NK-92 treated with Interleukin-12 subunit alpha and Interleukin-12 subunit beta, amount 100 ng/mL, for 24 hours (cell line): ENCODE measurements around the gene NTNG1.
A peak's percentile ranks its signal among the peaks of the same experiment; 100 is the strongest.
"Not testable (repeated sequence)": the region's sequence is repeated elsewhere in the genome, so short reads cannot be mapped to it uniquely, and the experiment has no call there.

Source experiments
- DNase-seq: peaks from one replicate; lab custom pipeline; 2025; lab: John Stamatoyannopoulos, UW

NTNG1 gene

GRCh38 chr1:107196973-107197562 is 56.2 kb downstream of the NTNG1 start:
- DNase-seq = peak; percentile 11

- DNase-seq = no peak
Measured at GRCh38 chr1:107198561-107198960, 57.7 kb downstream of the NTNG1 start.

GRCh38 chr1:107200631-107201030 is 59.8 kb downstream of the NTNG1 start:
- DNase-seq = no peak

- no peak for DNase-seq
Measured at GRCh38 chr1:107202007-107202406, 61.2 kb downstream of the NTNG1 start.

- DNase-seq = no peak
Measured at GRCh38 chr1:107213225-107213624, 72.4 kb downstream of the NTNG1 start.

- no peak for DNase-seq
Measured at GRCh38 chr1:107220036-107220435, 79.2 kb downstream of the NTNG1 start.

- no peak for DNase-seq
Measured at GRCh38 chr1:107225706-107226105, 84.9 kb downstream of the NTNG1 start.

DNA sequence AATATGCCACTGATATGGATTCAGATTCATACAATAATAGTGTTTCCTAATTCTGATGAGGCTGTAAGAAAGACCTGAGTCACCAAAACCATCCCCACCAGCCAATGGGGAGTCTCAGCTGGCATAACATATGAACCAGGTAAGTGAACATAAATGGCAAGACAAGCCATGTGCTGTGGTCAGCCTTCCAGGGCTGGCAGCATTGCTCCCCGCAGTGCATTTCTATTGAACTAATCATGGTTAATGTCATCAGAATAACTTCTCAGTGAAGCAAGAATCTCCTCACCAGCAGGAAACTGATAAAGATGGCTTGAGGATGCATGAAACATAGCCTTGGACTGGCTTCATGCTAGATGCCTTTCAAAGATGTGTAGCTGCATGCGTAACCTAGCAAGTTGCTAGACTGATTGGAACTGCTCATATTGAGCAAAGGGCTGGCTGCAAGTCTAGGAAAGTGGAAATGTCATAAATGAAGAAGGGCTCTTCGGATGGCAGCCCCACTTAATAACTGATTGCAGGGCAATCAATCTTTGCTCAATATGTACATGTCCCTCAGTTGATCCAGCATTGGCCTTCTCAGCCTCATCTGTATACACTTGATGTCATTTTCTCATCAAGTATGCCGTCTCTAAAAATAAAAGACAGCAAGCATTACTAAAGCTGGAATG is 88.0 kb downstream of the NTNG1 start:
- no peak for DNase-seq

DNA sequence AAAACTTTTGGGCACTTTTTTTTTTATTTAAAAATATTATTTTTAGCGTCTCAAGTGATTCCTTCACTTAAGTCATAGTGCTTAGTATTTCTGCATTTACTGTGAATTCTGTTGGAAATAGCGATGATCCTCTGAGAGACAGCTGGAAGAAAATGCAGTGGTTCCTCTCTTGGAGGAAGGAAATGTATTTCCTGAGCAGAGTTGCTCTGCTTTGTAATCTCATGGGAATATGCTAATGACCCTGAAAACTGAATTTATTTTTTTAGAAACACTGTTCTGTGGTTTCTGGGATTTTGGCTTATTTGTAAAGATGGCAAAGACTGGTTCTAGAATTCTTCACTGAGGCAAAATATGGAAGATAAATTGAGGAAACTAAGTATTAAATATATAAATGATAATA is 88.9 kb downstream of the NTNG1 start:
- DNase-seq = no peak

DNA sequence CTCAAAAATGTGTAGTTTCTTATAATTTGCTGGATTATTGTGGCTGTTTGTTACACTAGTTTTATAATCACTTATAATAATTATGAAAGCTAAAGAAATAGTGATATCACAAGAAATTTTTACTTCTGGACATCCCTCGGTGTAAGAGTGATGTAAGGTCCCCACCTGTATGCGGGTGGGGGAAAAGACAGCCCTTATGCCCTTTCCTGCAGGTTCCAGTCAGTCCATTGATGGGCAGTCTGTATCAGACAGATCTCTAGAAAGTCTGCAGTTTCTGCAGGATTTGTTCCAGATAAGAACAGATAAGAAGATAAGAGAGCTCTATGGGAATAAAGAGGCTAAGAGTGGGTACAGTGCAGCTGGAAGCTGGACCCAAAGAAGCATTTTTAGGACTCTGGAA is 89.3 kb downstream of the NTNG1 start:
- DNase-seq = no peak

DNA sequence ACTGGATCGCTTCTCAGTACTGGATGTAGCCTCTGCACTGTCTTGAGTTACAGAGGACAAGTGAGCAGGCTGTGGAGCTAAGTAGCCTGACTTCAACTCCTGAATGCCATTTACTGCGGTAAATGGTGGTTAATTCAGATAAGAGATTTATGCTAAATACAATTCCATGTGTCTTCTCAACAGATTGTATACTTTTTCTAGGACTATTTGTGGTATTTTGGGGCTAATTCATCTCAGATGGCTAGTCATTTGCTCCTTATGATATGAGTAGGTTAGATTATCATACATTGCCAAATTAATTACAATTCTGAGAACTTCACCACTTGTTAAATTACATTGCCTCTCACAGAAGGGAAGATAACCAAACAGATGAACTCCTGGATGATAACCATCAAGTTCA is 90.5 kb downstream of the NTNG1 start:
- DNase-seq = no peak

DNA sequence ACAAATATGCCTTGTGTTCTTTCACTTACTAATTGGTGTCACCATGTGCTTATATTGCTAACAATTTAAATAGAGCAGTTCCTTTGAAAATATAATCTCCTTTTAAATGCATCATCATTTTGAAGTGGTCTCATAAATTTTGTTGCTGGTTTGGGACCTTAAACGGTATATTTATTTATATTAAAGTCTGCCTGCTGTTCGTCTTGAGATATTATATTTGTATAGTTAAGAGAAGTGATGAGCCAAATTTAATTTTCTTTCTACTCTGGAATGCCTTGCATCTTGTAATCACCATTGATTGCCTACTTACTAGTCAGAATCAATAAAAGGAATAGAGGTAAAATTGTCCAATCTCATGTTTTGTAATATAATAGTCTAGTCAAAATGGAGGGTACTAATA is 91.6 kb downstream of the NTNG1 start:
- DNase-seq = no peak

- DNase-seq = not testable (repeated sequence)
Measured at GRCh38 chr1:107236760-107237159, 95.9 kb downstream of the NTNG1 start.

DNA sequence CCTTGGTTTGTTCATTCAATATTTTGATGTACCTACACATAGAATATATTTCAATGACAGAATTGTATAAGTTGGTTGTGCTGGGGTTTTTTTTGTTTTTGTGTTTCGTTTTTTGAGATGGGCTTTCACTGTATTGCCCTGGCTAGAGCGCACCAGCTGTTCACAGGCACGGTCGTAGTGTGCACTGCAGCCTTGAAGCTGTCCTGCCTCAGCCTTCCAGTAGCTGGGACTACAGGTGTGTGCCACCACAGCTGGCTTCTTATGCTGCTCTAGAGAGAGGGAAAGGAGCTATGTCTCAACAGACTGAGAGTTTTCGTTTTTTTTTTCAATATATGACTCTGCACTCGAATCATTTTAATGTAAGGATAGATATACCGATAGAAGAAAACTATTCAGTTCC is 102.6 kb downstream of the NTNG1 start:
- no peak for DNase-seq

DNA sequence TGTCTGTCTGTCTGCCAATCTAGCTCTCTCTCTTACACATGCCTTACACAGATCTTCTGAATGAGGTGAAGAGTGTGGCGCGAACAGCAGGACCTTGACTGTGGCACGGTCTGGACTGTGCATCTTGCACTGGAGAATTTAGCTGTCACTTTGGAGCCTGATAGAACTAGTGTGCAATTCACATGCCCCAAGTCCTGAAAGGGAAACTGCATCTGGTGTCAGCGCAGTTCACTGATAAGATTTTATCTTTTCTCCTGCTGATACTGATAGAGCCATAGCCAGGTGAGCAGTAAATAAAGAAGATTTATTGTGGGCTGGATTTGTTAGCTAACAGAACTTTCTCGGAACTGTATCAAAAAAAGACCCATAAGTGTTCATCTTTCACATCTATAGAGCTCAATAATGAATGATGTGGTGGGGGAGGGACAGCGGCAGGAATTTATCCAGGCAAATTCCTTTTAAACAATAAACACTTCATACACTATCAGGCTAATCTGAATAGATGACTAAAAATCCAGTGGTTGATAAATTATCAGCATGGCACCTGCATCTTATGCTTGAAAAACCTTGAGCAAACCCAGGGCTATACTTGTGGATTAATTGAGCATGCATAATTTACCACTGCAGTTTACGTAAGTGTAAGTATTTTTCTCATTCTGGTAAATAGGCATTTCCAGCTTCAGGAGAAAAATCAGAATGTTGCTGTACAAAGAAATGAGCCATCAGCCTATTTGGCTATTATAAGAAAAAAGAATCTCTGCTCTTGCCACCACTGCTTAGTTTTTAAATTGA is 104.1 kb downstream of the NTNG1 start:
- DNase-seq = no peak

GRCh38 chr1:107246775-107247345 is 106.0 kb downstream of the NTNG1 start:
- DNase-seq = no peak

- no peak for DNase-seq
Measured at GRCh38 chr1:107247679-107248078, 106.8 kb downstream of the NTNG1 start.

DNA sequence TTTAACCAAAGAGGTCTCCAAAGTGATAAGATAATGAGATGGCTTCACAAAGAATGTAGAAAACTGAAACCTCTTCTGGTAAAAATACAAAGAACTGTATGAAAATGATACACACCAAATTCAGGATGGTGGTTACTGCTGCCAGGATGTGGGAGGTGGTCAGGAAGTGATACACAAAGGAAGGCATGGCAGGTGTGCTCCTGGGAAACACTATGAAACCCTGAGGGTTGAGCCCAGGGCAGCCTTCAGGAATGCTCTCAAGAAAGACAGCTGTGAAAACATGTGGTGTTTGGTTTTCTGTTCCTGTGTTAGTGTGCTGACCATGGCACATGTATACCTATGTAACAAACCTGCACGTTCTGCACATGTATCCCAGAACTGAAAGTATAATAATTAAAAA is 109.3 kb downstream of the NTNG1 start:
- no peak for DNase-seq

- DNase-seq = no peak
Measured at GRCh38 chr1:107251083-107251482, 110.2 kb downstream of the NTNG1 start.

- no peak for DNase-seq
Measured at GRCh38 chr1:107251839-107252238, 111.0 kb downstream of the NTNG1 start.

DNA sequence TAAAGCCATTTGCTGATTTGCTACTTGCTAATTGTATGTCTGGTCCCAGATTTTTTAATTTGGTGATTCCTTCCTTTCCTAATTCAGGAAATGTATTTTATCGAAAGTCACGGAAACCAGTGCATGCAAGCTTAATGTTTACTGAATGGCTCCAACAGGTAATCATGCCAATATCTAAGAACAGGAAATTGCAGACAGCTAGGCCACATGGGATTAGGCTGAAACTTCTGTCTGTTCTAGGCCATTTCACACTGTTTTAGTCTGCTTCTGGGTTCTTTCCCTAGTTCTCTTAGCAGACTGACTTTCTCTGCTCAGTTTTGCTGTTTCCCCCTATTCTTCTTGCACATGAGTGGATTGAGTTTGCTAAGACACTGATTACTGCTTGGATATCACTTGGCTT is 111.4 kb downstream of the NTNG1 start:
- DNase-seq = no peak

DNA sequence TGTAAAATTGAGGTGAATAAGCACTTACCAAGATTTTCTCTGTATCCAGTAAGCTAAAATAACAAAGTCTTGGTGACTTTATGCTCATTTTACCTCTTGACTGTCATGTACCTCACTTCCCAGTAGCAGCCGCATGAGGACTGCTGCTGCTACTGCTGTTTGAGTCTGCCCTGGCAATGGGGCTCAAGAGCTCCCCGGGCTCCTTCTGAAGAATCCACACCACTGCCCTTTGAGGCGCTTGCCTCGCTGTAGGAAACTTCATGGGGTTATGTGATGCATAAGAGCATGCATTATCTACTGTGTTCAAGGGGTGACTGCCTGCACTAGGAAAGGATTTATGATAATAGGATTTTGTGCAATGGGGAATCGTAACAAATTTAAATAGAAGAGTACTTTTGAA is 113.5 kb downstream of the NTNG1 start:
- DNase-seq = no peak

- DNase-seq = no peak
Measured at GRCh38 chr1:107255469-107255868, 114.6 kb downstream of the NTNG1 start.
